ENCODE data around the gene SLC7A5.
"Not testable (repeated sequence)": the region's sequence is repeated elsewhere in the genome, so short reads cannot be mapped to it uniquely, and the experiment has no call there.

The SLC7A5 gene

GRCh38 chr16:87888346-87888745 lies 19.0 kb upstream of the SLC7A5 start:
- not testable (repeated sequence) for DNase-seq (ENCODE audit: low read depth in 2 of 2)

DNA sequence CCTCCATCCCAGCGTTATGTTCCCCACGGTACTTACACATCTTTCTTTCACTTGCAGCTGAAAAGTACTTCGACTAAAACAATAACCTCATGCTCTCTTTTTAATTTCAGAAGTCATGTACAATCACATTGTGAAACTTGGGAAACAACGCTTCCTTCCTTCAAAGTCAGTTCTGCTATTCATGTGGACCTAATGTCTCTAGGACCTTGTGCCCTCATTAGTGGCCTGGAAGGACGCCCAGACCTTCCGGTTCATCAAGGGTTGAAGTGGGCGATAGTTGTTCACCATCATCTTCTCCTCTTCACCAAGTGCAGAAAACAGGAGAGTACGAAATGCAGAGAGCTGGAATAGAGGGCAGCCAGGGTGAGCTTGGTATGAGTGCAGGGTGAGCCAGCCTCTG lies 18.6 kb upstream of the SLC7A5 start:
- not testable (repeated sequence) for DNase-seq (ENCODE audit: low read depth in 2 of 2)

DNA sequence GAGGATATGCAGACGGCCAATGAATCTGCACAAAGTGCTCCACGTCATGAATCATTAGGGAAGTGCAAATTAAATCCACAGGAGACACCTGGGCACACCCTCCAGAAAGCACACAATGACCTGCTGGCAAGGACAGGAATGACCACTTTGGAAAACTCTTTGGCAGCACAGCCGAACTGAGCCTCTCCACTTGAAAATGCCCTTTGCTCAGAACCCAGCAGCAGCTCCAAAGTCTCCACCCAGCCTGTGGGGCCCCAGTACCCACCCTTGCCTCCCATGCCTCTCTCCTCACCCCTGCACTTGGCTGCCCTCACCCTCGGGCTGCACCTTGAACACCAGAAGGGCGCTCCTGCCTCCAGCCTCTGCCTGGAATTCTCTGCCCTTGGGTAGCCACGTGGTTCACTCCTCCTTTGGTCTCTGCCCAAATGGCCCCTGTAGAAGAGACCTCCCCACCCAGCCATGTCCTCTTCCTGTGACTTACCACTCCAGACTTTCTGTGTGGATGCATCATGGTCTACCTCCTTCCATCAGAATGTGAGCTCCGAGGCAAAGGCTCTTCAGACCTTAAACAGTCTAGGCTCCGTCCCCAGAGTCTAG lies 16.2 kb upstream of the SLC7A5 start:
- DNase-seq (ENCODE audit: low read depth in 2 of 2): not testable (repeated sequence)

GRCh38 chr16:87882436-87883019 lies 13.2 kb upstream of the SLC7A5 start:
- DNase-seq (ENCODE audit: low read depth in 2 of 2): no peak

GRCh38 chr16:87881324-87882200 lies 12.3 kb upstream of the SLC7A5 start:
- DNase-seq (ENCODE audit: low read depth in 2 of 2): no peak

DNA sequence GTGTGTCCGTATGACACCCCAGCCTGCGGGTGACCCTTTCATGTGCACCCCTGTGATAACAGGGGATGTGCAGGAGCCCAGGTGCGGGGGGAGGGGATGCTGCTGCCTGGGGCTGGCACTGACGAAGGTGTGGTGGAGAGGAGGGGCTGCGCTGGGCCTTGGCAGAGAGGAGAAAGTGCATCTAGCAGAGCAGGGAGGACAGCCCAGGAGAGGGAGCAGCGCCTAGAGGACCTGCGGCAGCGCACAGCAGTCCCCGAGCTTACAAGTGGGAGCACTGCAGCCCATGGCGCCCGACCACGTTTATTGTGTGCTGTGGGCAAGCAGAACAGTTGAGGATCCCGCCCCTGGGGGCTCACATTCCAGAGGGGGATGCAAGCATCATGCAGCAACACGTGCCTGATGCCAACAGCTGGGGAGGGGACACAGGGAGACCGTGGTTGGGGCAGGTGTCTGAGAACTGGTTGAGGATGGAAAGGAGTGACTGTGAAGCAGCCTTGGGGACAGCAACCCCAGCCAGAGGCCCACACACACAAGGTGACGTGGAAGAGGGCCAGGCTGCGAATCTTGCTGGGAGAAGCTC lies 10.9 kb upstream of the SLC7A5 start:
- DNase-seq (ENCODE audit: low read depth in 2 of 2): no peak

- not testable (repeated sequence) for DNase-seq (ENCODE audit: low read depth in 2 of 2)
Measured at GRCh38 chr16:87879411-87880013, 10.2 kb upstream of the SLC7A5 start.

GRCh38 chr16:87878704-87879103 lies 9.4 kb upstream of the SLC7A5 start:
- no peak for DNase-seq (ENCODE audit: low read depth in 2 of 2)

- DNase-seq (ENCODE audit: low read depth in 2 of 2): no peak
Measured at GRCh38 chr16:87877942-87878507, 8.7 kb upstream of the SLC7A5 start.

DNA sequence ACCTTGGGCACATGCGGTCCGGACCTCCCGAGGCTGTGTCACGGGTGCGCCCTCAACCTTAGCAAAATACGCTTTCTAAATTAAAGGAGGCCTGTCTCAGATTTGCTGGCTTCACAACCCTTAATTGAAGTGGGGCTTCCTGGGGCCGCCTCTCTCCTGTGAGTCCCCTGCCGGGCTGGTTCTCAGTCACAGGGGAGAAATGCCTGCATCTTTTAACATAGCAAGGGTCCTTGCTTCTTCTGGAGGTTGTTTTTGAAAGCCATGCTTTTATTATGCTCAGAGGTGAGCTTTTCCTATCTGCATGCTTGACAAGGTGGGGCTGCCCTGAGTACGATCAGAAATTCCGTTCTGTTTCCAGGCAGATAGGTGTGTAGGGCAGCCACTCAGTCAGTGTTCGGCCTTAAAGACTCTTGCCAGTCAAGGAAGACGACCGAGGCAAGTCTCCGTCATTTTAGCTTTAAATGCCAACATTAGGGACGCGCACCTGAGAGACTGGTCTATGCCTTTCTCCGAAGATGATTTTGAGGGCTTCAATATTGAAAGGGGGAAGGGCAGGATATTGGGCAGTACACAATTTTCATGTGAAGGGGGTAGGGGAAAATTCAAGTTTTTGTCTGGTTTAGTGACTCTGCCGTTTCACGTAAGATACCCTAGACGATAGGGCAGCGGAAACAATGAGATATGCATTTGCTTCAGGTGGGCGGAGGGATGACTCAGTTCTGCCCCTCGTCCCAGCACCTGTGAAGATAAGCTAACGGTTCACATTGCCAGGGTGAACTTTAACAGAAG lies 5.5 kb upstream of the SLC7A5 start:
- DNase-seq (ENCODE audit: low read depth in 2 of 2): peak; percentile 68 to 82

- DNase-seq (ENCODE audit: low read depth in 2 of 2): not testable (repeated sequence)
Measured at GRCh38 chr16:87870418-87871291, 1.3 kb upstream of the SLC7A5 start.

DNA sequence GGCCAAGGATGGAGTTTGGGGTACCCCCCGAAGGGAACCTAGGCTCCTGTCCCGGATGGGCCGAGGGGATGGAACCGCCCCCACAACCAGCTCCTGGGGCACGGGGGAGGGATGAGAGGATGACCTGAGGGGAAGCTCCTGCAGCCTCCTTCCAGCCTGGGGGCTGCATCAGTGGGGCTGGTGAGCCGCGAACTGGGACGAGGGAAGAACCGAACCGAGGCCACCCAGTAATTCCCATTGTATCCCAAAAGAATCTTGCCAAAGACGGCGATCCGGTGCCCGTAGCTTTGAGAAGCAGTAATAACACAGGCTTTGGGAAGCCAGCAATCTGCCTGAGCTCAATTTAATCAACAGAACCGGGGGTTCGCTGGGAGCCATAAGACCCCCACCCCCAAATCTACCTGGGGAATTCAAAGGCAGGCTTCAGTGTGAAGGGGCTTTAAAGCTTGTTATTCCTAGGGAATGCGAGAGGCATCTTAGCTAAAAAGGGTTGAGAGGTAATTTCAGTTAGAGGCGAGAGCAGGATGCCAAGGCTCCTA lies 641 bp upstream of the SLC7A5 start:
- DNase-seq (ENCODE audit: low read depth in 2 of 2): not testable (repeated sequence)

- DNase-seq (ENCODE audit: low read depth in 2 of 2): peak in 1 of 2 donors; percentile 60
Measured at GRCh38 chr16:87868254-87869029, 865 bp downstream of the SLC7A5 start.

DNA sequence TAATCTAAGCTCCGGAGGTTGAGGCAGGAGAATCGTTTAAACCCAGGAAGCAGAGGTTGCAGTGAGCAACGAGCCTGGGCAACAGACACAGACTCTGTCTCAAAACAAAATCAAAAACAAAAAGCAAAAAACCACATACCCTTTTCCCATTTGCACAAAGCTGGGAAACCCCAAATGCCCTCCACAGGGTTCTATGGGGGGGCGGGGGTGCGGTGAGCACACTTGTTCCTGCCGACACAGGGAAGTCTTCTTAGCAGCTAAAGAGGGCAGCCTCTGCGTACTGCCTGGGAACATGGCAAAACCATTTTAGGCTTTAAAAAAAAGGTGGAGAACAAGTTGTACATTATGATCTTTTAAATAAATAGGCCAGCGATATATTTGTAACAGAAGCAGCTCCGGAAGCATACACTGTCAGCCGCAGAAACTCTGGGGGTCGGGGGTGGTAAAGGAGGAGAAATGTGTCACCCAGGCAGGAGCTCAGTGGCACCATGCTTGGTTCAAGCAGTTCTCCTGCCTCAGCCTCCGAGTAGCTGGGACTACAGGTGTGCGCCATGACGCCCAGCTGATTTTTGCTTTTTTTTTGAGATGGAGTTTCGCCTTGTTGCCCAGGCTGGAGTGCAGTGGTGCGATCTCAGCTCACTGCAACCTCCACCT lies 3.3 kb downstream of the SLC7A5 start:
- DNase-seq (ENCODE audit: low read depth in 2 of 2): not testable (repeated sequence)

DNA sequence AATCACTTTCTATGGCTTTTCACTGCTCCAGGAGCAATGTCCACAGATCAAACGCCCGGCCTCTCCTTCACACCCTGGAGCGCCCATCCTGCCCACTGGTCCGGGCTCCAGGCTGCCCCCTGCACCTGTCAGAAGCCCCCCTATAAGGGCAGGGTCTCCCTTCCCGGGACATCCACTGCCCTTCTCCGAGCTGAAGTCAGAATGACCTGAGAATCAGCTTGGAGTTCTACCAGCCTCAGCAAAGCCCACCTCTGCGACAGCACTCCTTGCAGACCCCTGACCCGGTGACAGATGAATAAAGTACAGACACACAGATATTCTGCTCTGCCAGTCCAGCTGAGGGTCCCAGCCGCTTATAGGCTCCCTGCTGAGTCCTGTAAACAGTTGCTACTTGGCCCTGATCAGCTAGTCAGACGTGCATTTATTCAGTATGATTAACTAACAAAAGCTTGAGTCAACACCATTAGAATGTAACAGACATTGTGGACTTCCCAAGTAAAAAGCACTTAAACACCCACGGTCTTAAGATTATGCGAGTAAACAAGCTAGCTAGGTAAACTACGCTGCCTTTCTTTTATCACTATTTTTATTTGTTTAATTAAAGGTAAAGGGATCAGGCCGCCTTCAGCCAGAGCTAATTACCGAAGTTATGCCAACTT lies 4.8 kb downstream of the SLC7A5 start:
- DNase-seq (ENCODE audit: low read depth in 2 of 2): no peak

- not testable (repeated sequence) for DNase-seq (ENCODE audit: low read depth in 2 of 2)
Measured at GRCh38 chr16:87863327-87863635, 6.0 kb downstream of the SLC7A5 start.

DNA sequence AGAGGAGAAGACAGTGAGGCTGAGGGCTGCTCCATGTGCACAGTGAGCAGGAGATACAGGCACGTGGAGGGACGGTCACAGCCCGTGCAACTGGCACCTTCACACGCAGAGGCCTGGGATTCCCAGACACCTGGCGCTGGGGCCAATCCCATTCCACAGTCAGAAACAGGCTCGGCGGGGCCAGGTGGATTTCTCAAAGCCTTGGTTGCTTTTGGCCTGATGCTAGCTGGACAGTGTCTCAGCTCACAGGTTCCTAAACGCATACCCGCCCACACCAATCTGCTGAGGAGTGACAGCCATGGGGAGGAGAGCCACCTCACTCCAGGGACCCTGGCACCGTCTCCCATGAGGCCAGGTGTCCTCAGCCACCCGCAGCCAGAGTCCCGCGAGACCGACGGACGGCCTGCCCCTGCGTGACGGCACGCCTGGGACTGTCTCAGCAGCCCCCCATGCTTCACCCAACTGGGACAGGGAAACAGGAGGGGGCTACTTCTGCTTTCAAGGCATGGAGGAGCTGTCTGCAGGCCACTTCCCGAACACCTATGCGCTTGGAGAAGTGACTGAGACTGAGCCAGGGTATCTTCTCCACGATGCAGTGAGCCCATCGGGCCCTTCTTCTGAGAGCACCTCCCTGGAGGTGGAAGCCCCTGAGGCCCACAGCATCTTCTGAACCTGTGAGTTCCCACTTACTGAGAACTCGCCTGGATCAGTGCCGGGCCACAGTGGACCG lies 6.5 kb downstream of the SLC7A5 start:
- not testable (repeated sequence) for DNase-seq (ENCODE audit: low read depth in 2 of 2)
